ENCODE measurements around the gene PSKH1.

PSKH1 gene

GRCh38 chr16:67941469-67942199, 48.6 kb downstream of the PSKH1 start:
- ATAC-seq = peak; percentile 2
- TF ChIP-seq RARB (CRISPR knock-in tag; IDR thresholded peaks at IDR 0.05) (no peak), CREB5 (CRISPR knock-in tag; IDR thresholded peaks at IDR 0.05; ENCODE audit: low read depth) (no peak), ESRRG (CRISPR knock-in tag; IDR thresholded peaks at IDR 0.05) (no peak), ZC3H10 (CRISPR knock-in tag; IDR thresholded peaks at IDR 0.05) (no peak), ISL1 (CRISPR knock-in tag; IDR thresholded peaks at IDR 0.05) (no peak), BACH2 (CRISPR knock-in tag; IDR thresholded peaks at IDR 0.05; ENCODE audit: borderline replicate concordance) (no peak), ZNF565 (CRISPR knock-in tag; conservative IDR thresholded peaks at IDR 0.05; ENCODE audit: low read depth) (no peak), OSR1 (CRISPR knock-in tag; IDR thresholded peaks at IDR 0.05) (no peak), PATZ1 (CRISPR knock-in tag; IDR thresholded peaks at IDR 0.05; ENCODE audit: borderline replicate concordance) (no peak), TSHZ2 (CRISPR knock-in tag; IDR thresholded peaks at IDR 0.05) (no peak), ARNTL (CRISPR knock-in tag; IDR thresholded peaks at IDR 0.05; ENCODE audit: borderline replicate concordance, low read depth) (no peak), ZFP30 (CRISPR knock-in tag; IDR thresholded peaks at IDR 0.05) (no peak), CSDC2 (CRISPR knock-in tag; IDR thresholded peaks at IDR 0.05) (no peak), ZNF70 (CRISPR knock-in tag; IDR thresholded peaks at IDR 0.05) (no peak), CSRNP3 (CRISPR knock-in tag; IDR thresholded peaks at IDR 0.05) (no peak), TCF4 (CRISPR knock-in tag; IDR thresholded peaks at IDR 0.05; ENCODE audit: borderline replicate concordance) (no peak), GLIS3 (CRISPR knock-in tag; IDR thresholded peaks at IDR 0.05) (no peak)

- peak; percentile 73 for ATAC-seq
- TF ChIP-seq ZNF565 (CRISPR knock-in tag; conservative IDR thresholded peaks at IDR 0.05; ENCODE audit: low read depth) (no peak), ZNF8 (CRISPR knock-in tag; IDR thresholded peaks at IDR 0.05) (no peak), TOX (CRISPR knock-in tag; IDR thresholded peaks at IDR 0.05; ENCODE audit: borderline replicate concordance) (no peak), ESRRG (CRISPR knock-in tag; IDR thresholded peaks at IDR 0.05) (no peak), ZFP3 (CRISPR knock-in tag; IDR thresholded peaks at IDR 0.05) (no peak), CSDC2 (CRISPR knock-in tag; IDR thresholded peaks at IDR 0.05) (no peak), SNAI2 (CRISPR knock-in tag; IDR thresholded peaks at IDR 0.05) (no peak), TCF4 (CRISPR knock-in tag; IDR thresholded peaks at IDR 0.05; ENCODE audit: borderline replicate concordance) (no peak), TSHZ2 (CRISPR knock-in tag; IDR thresholded peaks at IDR 0.05) (no peak), ZNF70 (CRISPR knock-in tag; IDR thresholded peaks at IDR 0.05) (no peak), RARB (CRISPR knock-in tag; IDR thresholded peaks at IDR 0.05) (no peak)
Measured at GRCh38 chr16:67942200-67942509, 49.1 kb downstream of the PSKH1 start.
